Mesendoderm (in vitro differentiated cells): ENCODE data around the gene UEVLD.

Source experiments
- DNase-seq: peaks from one replicate; pipeline ENCODE4 v3.0.0; 2013
- H2AK5ac ChIP-seq: 2 replicates; pipeline ENCODE4 v1.6.1; 2013; ENCODE audit warnings: low read length, inconsistent platforms
- H2BK120ac ChIP-seq: 2 replicates; pipeline ENCODE4 v1.6.1; 2013; ENCODE audit warnings: low read depth, mild to moderate bottlenecking, low read length, moderate library complexity, mixed read lengths
- H2BK15ac ChIP-seq: replicated peaks from 2 replicates; pipeline ENCODE4 v1.6.1; 2013; ENCODE audit warnings: low read depth, mild to moderate bottlenecking, moderate library complexity
- H2BK5ac ChIP-seq: 2 replicates; pipeline ENCODE4 v1.6.1; 2013; ENCODE audit warnings: low read length, inconsistent platforms
- H3K18ac ChIP-seq: 2 replicates; pipeline ENCODE4 v1.6.1; 2013; ENCODE audit warnings: mild to moderate bottlenecking, low read length, mixed read lengths
- H3K23ac ChIP-seq: one replicate; pipeline ENCODE4 v1.6.1; 2013; ENCODE audit warnings: low read length
- H3K27ac ChIP-seq: 2 replicates; pipeline ENCODE4 v1.5.1; 2013; ENCODE audit warnings: low read depth, mild to moderate bottlenecking, inconsistent platforms, low read length, moderate library complexity
- H3K27me3 ChIP-seq: 2 replicates; pipeline ENCODE4 v1.6.1; 2013; ENCODE audit warnings: low read length, control low read depth, mild to moderate bottlenecking, inconsistent platforms; ENCODE audit not compliant: insufficient read depth, poor library complexity
- H3K36me3 ChIP-seq: 2 replicates; pipeline ENCODE4 v1.6.1; 2013; ENCODE audit warnings: low read length, inconsistent platforms; ENCODE audit not compliant: control insufficient read depth, insufficient read depth
- H3K4ac ChIP-seq: one replicate; pipeline ENCODE4 v1.6.1; 2013; ENCODE audit warnings: low read depth, mild to moderate bottlenecking, low read length, moderate library complexity
- H3K4me1 ChIP-seq: 2 replicates; pipeline ENCODE4 v1.6.1; 2013; ENCODE audit warnings: low read depth, low read length, inconsistent platforms; ENCODE audit not compliant: control insufficient read depth
- H3K4me2 ChIP-seq: 2 replicates; pipeline ENCODE4 v1.6.1; 2013; ENCODE audit warnings: low read length
- H3K4me3 ChIP-seq: 2 replicates; pipeline ENCODE4 v1.5.1; 2013; ENCODE audit warnings: mild to moderate bottlenecking, low read length
- H3K56ac ChIP-seq: one replicate; pipeline ENCODE4 v1.6.1; 2013; ENCODE audit warnings: low read length
- H3K79me1 ChIP-seq: 2 replicates; pipeline ENCODE4 v1.6.1; 2013; ENCODE audit warnings: low read length, inconsistent platforms
- H3K79me2 ChIP-seq: 2 replicates; pipeline ENCODE4 v1.6.1; 2013; ENCODE audit warnings: mild to moderate bottlenecking, low read length; ENCODE audit not compliant: control insufficient read depth, insufficient read depth
- H3K9ac ChIP-seq: 2 replicates; pipeline ENCODE4 v1.6.1; 2013; ENCODE audit warnings: low read length, inconsistent platforms
- H4K5ac ChIP-seq: one replicate; pipeline ENCODE4 v1.6.1; 2013; ENCODE audit warnings: low read length
- H4K8ac ChIP-seq: one replicate; pipeline ENCODE4 v1.6.1; 2013; ENCODE audit warnings: low read depth, mild to moderate bottlenecking, control low read depth, low read length, moderate library complexity
- whole genome bisulfite sequencing: extraction: QIAGEN DNeasy Blood & Tissue Kit; methylation state at CpG from one replicate; pipeline ENCODE4 v1.1.7; 2013; ENCODE audit warnings: low lambda C conversion rate, missing lambda C conversion rate; ENCODE audit not compliant: insufficient coverage; ENCODE audit errors: extremely low coverage; 5-methylcytosine and 5-hydroxymethylcytosine counted together

The UEVLD gene

GRCh38 chr11:18521122-18521521 lies 67.4 kb downstream of the UEVLD start:
- H3K4ac ChIP-seq, result no peak overlapping the region
- no peak overlapping the region for H2BK120ac ChIP-seq
- H2AK5ac ChIP-seq, result no peak overlapping the region
- no peak overlapping the region for H3K23ac ChIP-seq
- H2BK5ac ChIP-seq, result no peak overlapping the region
- H3K18ac ChIP-seq, result no peak overlapping the region
- no peaks in the 10 kb centered on the region for H3K36me3 ChIP-seq
- H3K4me2 ChIP-seq, result no peak overlapping the region
- H3K4me1 ChIP-seq, result no peaks in the 10 kb centered on the region
- H4K5ac ChIP-seq, result no peak overlapping the region
- H3K79me1 ChIP-seq, result peaks cover 7% of the 10 kb centered on the region
- no peak overlapping the region for H2BK15ac ChIP-seq
- no peak overlapping the region for H3K9ac ChIP-seq
- no peak overlapping the region for H3K27ac ChIP-seq
- H3K79me2 ChIP-seq, result peaks cover 9% of the 10 kb centered on the region
- no peak for DNase-seq
- H3K27me3 ChIP-seq, result no peaks in the 10 kb centered on the region
- H4K8ac ChIP-seq, result no peak overlapping the region
- WGBS, result no CpG with 5 or more reads among the region's 3 CpGs
- H3K4me3 ChIP-seq, result no peak overlapping the region
- no peak overlapping the region for H3K56ac ChIP-seq

- H3K23ac ChIP-seq, result no peak overlapping the region
- H3K36me3 ChIP-seq, result peaks cover 2% of the 10 kb centered on the region
- H2BK120ac ChIP-seq, result no peak overlapping the region
- DNase-seq, result no peak
- no peak overlapping the region for H3K4ac ChIP-seq
- H2BK15ac ChIP-seq, result no peak overlapping the region
- no peaks in the 10 kb centered on the region for H3K79me1 ChIP-seq
- no peak overlapping the region for H3K18ac ChIP-seq
- H2AK5ac ChIP-seq, result no peak overlapping the region
- no peak overlapping the region for H4K5ac ChIP-seq
- no peaks in the 10 kb centered on the region for H3K4me1 ChIP-seq
- no peak overlapping the region for H2BK5ac ChIP-seq
- H3K79me2 ChIP-seq, result no peaks in the 10 kb centered on the region
- H3K27ac ChIP-seq, result no peak overlapping the region
- no peak overlapping the region for H3K4me2 ChIP-seq
- H3K27me3 ChIP-seq, result no peaks in the 10 kb centered on the region
- H3K4me3 ChIP-seq, result no peak overlapping the region
- no peak overlapping the region for H3K56ac ChIP-seq
- no peak overlapping the region for H4K8ac ChIP-seq
- H3K9ac ChIP-seq, result no peak overlapping the region
Measured at GRCh38 chr11:18502352-18502751, 86.2 kb downstream of the UEVLD start.

GRCh38 chr11:18501629-18502028 lies 86.9 kb downstream of the UEVLD start:
- no peak overlapping the region for H2BK15ac ChIP-seq
- no peaks in the 10 kb centered on the region for H3K79me1 ChIP-seq
- H3K18ac ChIP-seq, result no peak overlapping the region
- no peaks in the 10 kb centered on the region for H3K27me3 ChIP-seq
- no CpG with 5 or more reads among the region's 1 CpG for WGBS
- no peak overlapping the region for H2BK120ac ChIP-seq
- no peak overlapping the region for H3K27ac ChIP-seq
- no peak overlapping the region for H3K56ac ChIP-seq
- H4K8ac ChIP-seq, result no peak overlapping the region
- H3K4me3 ChIP-seq, result no peak overlapping the region
- no peaks in the 10 kb centered on the region for H3K4me1 ChIP-seq
- no peak overlapping the region for H4K5ac ChIP-seq
- peaks cover 2% of the 10 kb centered on the region for H3K36me3 ChIP-seq
- H3K4me2 ChIP-seq, result no peak overlapping the region
- no peak overlapping the region for H3K23ac ChIP-seq
- H3K4ac ChIP-seq, result no peak overlapping the region
- no peaks in the 10 kb centered on the region for H3K79me2 ChIP-seq
- no peak overlapping the region for H3K9ac ChIP-seq
- no peak overlapping the region for H2BK5ac ChIP-seq
- H2AK5ac ChIP-seq, result no peak overlapping the region
- DNase-seq, result no peak

- Histone ChIP-seq H3K27ac (no peak overlapping the region), H3K56ac (no peak overlapping the region), H4K8ac (no peak overlapping the region), H3K9ac (no peak overlapping the region), H3K4me2 (no peak overlapping the region), H2BK120ac (no peak overlapping the region), H3K23ac (no peak overlapping the region), H3K4me3 (no peak overlapping the region), H2BK15ac (no peak overlapping the region), H3K18ac (no peak overlapping the region), H2BK5ac (no peak overlapping the region), H3K4me1 (no peaks in the 10 kb centered on the region), H3K4ac (no peak overlapping the region), H3K79me1 (no peaks in the 10 kb centered on the region), H3K27me3 (no peaks in the 10 kb centered on the region), H3K79me2 (no peaks in the 10 kb centered on the region), H2AK5ac (no peak overlapping the region), H4K5ac (no peak overlapping the region), H3K36me3 (peaks cover 2% of the 10 kb centered on the region)
- DNase-seq, result no peak
- no CpG with 5 or more reads among the region's 1 CpG for WGBS
Measured at GRCh38 chr11:18498039-18498438, 90.5 kb downstream of the UEVLD start.

GRCh38 chr11:18495703-18496102 lies 92.8 kb downstream of the UEVLD start:
- no peak for DNase-seq
- no peaks in the 10 kb centered on the region for H3K36me3 ChIP-seq
- H3K9ac ChIP-seq, result no peak overlapping the region
- no peak overlapping the region for H4K8ac ChIP-seq
- H2BK120ac ChIP-seq, result no peak overlapping the region
- no peaks in the 10 kb centered on the region for H3K27me3 ChIP-seq
- H2BK5ac ChIP-seq, result no peak overlapping the region
- H3K4me3 ChIP-seq, result no peak overlapping the region
- no peak overlapping the region for H4K5ac ChIP-seq
- no peaks in the 10 kb centered on the region for H3K79me2 ChIP-seq
- no peak overlapping the region for H2AK5ac ChIP-seq
- H3K79me1 ChIP-seq, result no peaks in the 10 kb centered on the region
- WGBS, result no CpG with 5 or more reads among the region's 4 CpGs
- no peak overlapping the region for H3K4me2 ChIP-seq
- no peak overlapping the region for H3K56ac ChIP-seq
- H3K18ac ChIP-seq, result no peak overlapping the region
- H3K27ac ChIP-seq, result no peak overlapping the region
- H3K4ac ChIP-seq, result no peak overlapping the region
- no peak overlapping the region for H3K23ac ChIP-seq
- no peak overlapping the region for H2BK15ac ChIP-seq
- H3K4me1 ChIP-seq, result no peaks in the 10 kb centered on the region

- no peaks in the 10 kb centered on the region for H3K4me1 ChIP-seq
- H3K9ac ChIP-seq, result no peak overlapping the region
- no peak overlapping the region for H2BK120ac ChIP-seq
- no peak overlapping the region for H3K27ac ChIP-seq
- H3K36me3 ChIP-seq, result no peaks in the 10 kb centered on the region
- no peaks in the 10 kb centered on the region for H3K79me1 ChIP-seq
- no peak overlapping the region for H3K4me3 ChIP-seq
- H2AK5ac ChIP-seq, result no peak overlapping the region
- H3K4me2 ChIP-seq, result no peak overlapping the region
- no peak overlapping the region for H4K5ac ChIP-seq
- H2BK5ac ChIP-seq, result no peak overlapping the region
- H3K56ac ChIP-seq, result no peak overlapping the region
- no peak overlapping the region for H4K8ac ChIP-seq
- H3K18ac ChIP-seq, result no peak overlapping the region
- no peak overlapping the region for H2BK15ac ChIP-seq
- no peaks in the 10 kb centered on the region for H3K79me2 ChIP-seq
- no peak overlapping the region for H3K4ac ChIP-seq
- no peaks in the 10 kb centered on the region for H3K27me3 ChIP-seq
- no peak overlapping the region for H3K23ac ChIP-seq
- DNase-seq, result no peak
Measured at GRCh38 chr11:18495271-18495670, 93.3 kb downstream of the UEVLD start.
